ENCODE measurements around the gene USP5.

GRCh38 chr12:6818645-6819044, 33.3 kb upstream of the USP5 start:
- TF ChIP-seq EZH2phosphoT487 (IDR thresholded peaks at IDR 0.05; ENCODE audit: low read depth, severe bottlenecking, unreplicated experiment), result no peak
- TF ChIP-seq CTCF (IDR thresholded peaks at IDR 0.05; ENCODE audit: poor library complexity), result no peak

All from hepatocyte (in vitro differentiated cells).